ENCODE results near the gene TK2. TPM values are rescaled to one million over a fixed set of nuclear protein-coding genes. Genes with fewer than 3 reads are reported as not detected.
"Not testable (repeated sequence)": the region's sequence is repeated elsewhere in the genome, so short reads cannot be mapped to it uniquely, and the experiment has no call there.

Gene TK2
- polyA plus RNA-seq, 2 donors, result 5.9 to 8.3 TPM

GRCh38 chr16:66574531-66574930 lies 24.6 kb upstream of the TK2 start:
- H3K27ac ChIP-seq (ENCODE audit: low read depth in 2 of 2, low read length in 1 of 2), result no peak overlapping the region
- H3K27me3 ChIP-seq (ENCODE audit: control insufficient read depth in 1 of 2, insufficient read depth in 2 of 2, low read length in 2 of 2), result no peaks in the 10 kb centered on the region
- WGBS, 2 donors, result 86 to 87% methylated on average over 3 of the region's 3 CpGs
- H3K36me3 ChIP-seq (ENCODE audit: control insufficient read depth in 2 of 2, insufficient read depth in 2 of 2, low read length in 1 of 2), result no peaks in the 10 kb centered on the region
- no peak overlapping the region for H3K4me3 ChIP-seq (ENCODE audit: low read depth in 1 of 2, low read length in 2 of 2)
- no peaks in the 10 kb centered on the region for H3K9me3 ChIP-seq (ENCODE audit: control insufficient read depth in 2 of 2, insufficient read depth in 1 of 2, low read depth in 1 of 2, low read length in 1 of 2)
- H3K4me1 ChIP-seq (ENCODE audit: control insufficient read depth in 2 of 2, insufficient read depth in 2 of 2, low read length in 1 of 2), result peaks cover 4 to 11% of the 10 kb centered on the region in 2 donors

- no peaks in the 10 kb centered on the region for H3K36me3 ChIP-seq (ENCODE audit: control insufficient read depth in 2 of 2, insufficient read depth in 2 of 2, low read length in 1 of 2)
- H3K27me3 ChIP-seq (ENCODE audit: control insufficient read depth in 1 of 2, insufficient read depth in 2 of 2, low read length in 2 of 2), result no peaks in the 10 kb centered on the region
- H3K4me1 ChIP-seq (ENCODE audit: control insufficient read depth in 2 of 2, insufficient read depth in 2 of 2, low read length in 1 of 2), result peaks cover 0 to 7% of the 10 kb centered on the region in 2 donors
- no peaks in the 10 kb centered on the region for H3K9me3 ChIP-seq (ENCODE audit: control insufficient read depth in 2 of 2, insufficient read depth in 1 of 2, low read depth in 1 of 2, low read length in 1 of 2)
- WGBS, 2 donors, result 97 to 98% methylated on average over 1 of the region's 1 CpG
- H3K4me3 ChIP-seq (ENCODE audit: low read depth in 1 of 2, low read length in 2 of 2), result no peak overlapping the region
- no peak overlapping the region for H3K27ac ChIP-seq (ENCODE audit: low read depth in 2 of 2, low read length in 1 of 2)
These were observed 24.2 kb upstream of the TK2 start for GRCh38 chr16:66574081-66574480.

GRCh38 chr16:66572356-66572755 lies 22.4 kb upstream of the TK2 start:
- WGBS, 2 donors, result 60 to 64% methylated on average over 2 of the region's 2 CpGs
- no peak overlapping the region for H3K27ac ChIP-seq (ENCODE audit: low read depth in 2 of 2, low read length in 1 of 2)

GRCh38 chr16:66569827-66570405 lies 20.0 kb upstream of the TK2 start:
- H3K36me3 ChIP-seq (ENCODE audit: control insufficient read depth in 2 of 2, insufficient read depth in 2 of 2, low read length in 1 of 2), result no peaks in the 10 kb centered on the region
- H3K4me3 ChIP-seq (ENCODE audit: low read depth in 1 of 2, low read length in 2 of 2), result no peak overlapping the region
- H3K9me3 ChIP-seq (ENCODE audit: control insufficient read depth in 2 of 2, insufficient read depth in 1 of 2, low read depth in 1 of 2, low read length in 1 of 2), result no peaks in the 10 kb centered on the region
- 51 to 61% methylated on average over 3 of the region's 3 CpGs for WGBS, 2 donors
- H3K27me3 ChIP-seq (ENCODE audit: control insufficient read depth in 1 of 2, insufficient read depth in 2 of 2, low read length in 2 of 2), result no peaks in the 10 kb centered on the region
- H3K27ac ChIP-seq (ENCODE audit: low read depth in 2 of 2, low read length in 1 of 2), result no peak overlapping the region
- H3K4me1 ChIP-seq (ENCODE audit: control insufficient read depth in 2 of 2, insufficient read depth in 2 of 2, low read length in 1 of 2), result no peaks in the 10 kb centered on the region

More at GRCh38 chr16:66572356-66572755, 22.4 kb upstream of the TK2 start:
- no peaks in the 10 kb centered on the region for H3K36me3 ChIP-seq (ENCODE audit: control insufficient read depth in 2 of 2, insufficient read depth in 2 of 2, low read length in 1 of 2)
- H3K9me3 ChIP-seq (ENCODE audit: control insufficient read depth in 2 of 2, insufficient read depth in 1 of 2, low read depth in 1 of 2, low read length in 1 of 2), result no peaks in the 10 kb centered on the region
- H3K4me3 ChIP-seq (ENCODE audit: low read depth in 1 of 2, low read length in 2 of 2), result no peak overlapping the region
- no peaks in the 10 kb centered on the region for H3K27me3 ChIP-seq (ENCODE audit: control insufficient read depth in 1 of 2, insufficient read depth in 2 of 2, low read length in 2 of 2)
- peaks cover 0 to 3% of the 10 kb centered on the region in 2 donors for H3K4me1 ChIP-seq (ENCODE audit: control insufficient read depth in 2 of 2, insufficient read depth in 2 of 2, low read length in 1 of 2)

- Histone ChIP-seq H3K27me3 (ENCODE audit: control insufficient read depth in 1 of 2, insufficient read depth in 2 of 2, low read length in 2 of 2) (no peaks in the 10 kb centered on the region), H3K36me3 (ENCODE audit: control insufficient read depth in 2 of 2, insufficient read depth in 2 of 2, low read length in 1 of 2) (no peaks in the 10 kb centered on the region), H3K4me3 (ENCODE audit: low read depth in 1 of 2, low read length in 2 of 2) (no peak overlapping the region), H3K4me1 (ENCODE audit: control insufficient read depth in 2 of 2, insufficient read depth in 2 of 2, low read length in 1 of 2) (no peaks in the 10 kb centered on the region), H3K9me3 (ENCODE audit: control insufficient read depth in 2 of 2, insufficient read depth in 1 of 2, low read depth in 1 of 2, low read length in 1 of 2) (no peaks in the 10 kb centered on the region), H3K27ac (ENCODE audit: low read depth in 2 of 2, low read length in 1 of 2) (no peak overlapping the region)
- 96 to 100% methylated on average over 1 of the region's 1 CpG for WGBS, 2 donors
These were observed 19.2 kb upstream of the TK2 start for GRCh38 chr16:66569131-66569530.

- H3K27ac ChIP-seq (ENCODE audit: low read depth in 2 of 2, low read length in 1 of 2), result no peak overlapping the region
- H3K9me3 ChIP-seq (ENCODE audit: control insufficient read depth in 2 of 2, insufficient read depth in 1 of 2, low read depth in 1 of 2, low read length in 1 of 2), result no peaks in the 10 kb centered on the region
- H3K27me3 ChIP-seq (ENCODE audit: control insufficient read depth in 1 of 2, insufficient read depth in 2 of 2, low read length in 2 of 2), result no peaks in the 10 kb centered on the region
- H3K4me1 ChIP-seq (ENCODE audit: control insufficient read depth in 2 of 2, insufficient read depth in 2 of 2, low read length in 1 of 2), result no peaks in the 10 kb centered on the region
- H3K36me3 ChIP-seq (ENCODE audit: control insufficient read depth in 2 of 2, insufficient read depth in 2 of 2, low read length in 1 of 2), result no peaks in the 10 kb centered on the region
- 94 to 97% methylated on average over 2 of the region's 2 CpGs for WGBS, 2 donors
- no peak overlapping the region for H3K4me3 ChIP-seq (ENCODE audit: low read depth in 1 of 2, low read length in 2 of 2)
These were observed 18.4 kb upstream of the TK2 start for GRCh38 chr16:66568355-66568754.

GRCh38 chr16:66567270-66567669 lies 17.3 kb upstream of the TK2 start:
- H3K27ac ChIP-seq (ENCODE audit: low read depth in 2 of 2, low read length in 1 of 2); H3K27me3 ChIP-seq (ENCODE audit: control insufficient read depth in 1 of 2, insufficient read depth in 2 of 2, low read length in 2 of 2); H3K4me1 ChIP-seq (ENCODE audit: control insufficient read depth in 2 of 2, insufficient read depth in 2 of 2, low read length in 1 of 2); H3K9me3 ChIP-seq (ENCODE audit: control insufficient read depth in 2 of 2, insufficient read depth in 1 of 2, low read depth in 1 of 2, low read length in 1 of 2); H3K4me3 ChIP-seq (ENCODE audit: low read depth in 1 of 2, low read length in 2 of 2); H3K36me3 ChIP-seq (ENCODE audit: control insufficient read depth in 2 of 2, insufficient read depth in 2 of 2, low read length in 1 of 2): not testable (repeated sequence)
- 91 to 96% methylated on average over 3 of the region's 3 CpGs for WGBS, 2 donors

GRCh38 chr16:66566051-66566901 lies 16.4 kb upstream of the TK2 start, which contains the start of gene CMTM1:
Gene CMTM1, plus strand, starts transcription at chr16:66566439. Its CDS starts 75 bp downstream, at chr16:66566514.
- Histone ChIP-seq H3K9me3 (ENCODE audit: control insufficient read depth in 2 of 2, insufficient read depth in 1 of 2, low read depth in 1 of 2, low read length in 1 of 2) (no peaks in the 10 kb centered on the region), H3K36me3 (ENCODE audit: control insufficient read depth in 2 of 2, insufficient read depth in 2 of 2, low read length in 1 of 2) (no peaks in the 10 kb centered on the region), H3K27me3 (ENCODE audit: control insufficient read depth in 1 of 2, insufficient read depth in 2 of 2, low read length in 2 of 2) (no peaks in the 10 kb centered on the region), H3K4me3 (ENCODE audit: low read depth in 1 of 2, low read length in 2 of 2) (no peak within 1 kb of the TSS), H3K27ac (ENCODE audit: low read depth in 2 of 2, low read length in 1 of 2) (no peak within 1 kb of the TSS), H3K4me1 (ENCODE audit: control insufficient read depth in 2 of 2, insufficient read depth in 2 of 2, low read length in 1 of 2) (no peaks in the 10 kb centered on the region)
- 93 to 94% methylated on average over 54 of the region's 54 CpGs for WGBS, 2 donors

GRCh38 chr16:66563574-66564334 lies 13.8 kb upstream of the TK2 start:
- no peaks in the 10 kb centered on the region for H3K4me1 ChIP-seq (ENCODE audit: control insufficient read depth in 2 of 2, insufficient read depth in 2 of 2, low read length in 1 of 2)
- H3K9me3 ChIP-seq (ENCODE audit: control insufficient read depth in 2 of 2, insufficient read depth in 1 of 2, low read depth in 1 of 2, low read length in 1 of 2), result no peaks in the 10 kb centered on the region
- no peaks in the 10 kb centered on the region for H3K27me3 ChIP-seq (ENCODE audit: control insufficient read depth in 1 of 2, insufficient read depth in 2 of 2, low read length in 2 of 2)
- H3K36me3 ChIP-seq (ENCODE audit: control insufficient read depth in 2 of 2, insufficient read depth in 2 of 2, low read length in 1 of 2), result peaks cover 0 to 3% of the 10 kb centered on the region in 2 donors
- H3K4me3 ChIP-seq (ENCODE audit: low read depth in 1 of 2, low read length in 2 of 2), result no peak overlapping the region
- WGBS, 2 donors, result 88 to 89% methylated on average over 2 of the region's 2 CpGs
- H3K27ac ChIP-seq (ENCODE audit: low read depth in 2 of 2, low read length in 1 of 2), result no peak overlapping the region

Data from esophagus (tissue), 2 donors.